H1 (cell line): Measurements from ENCODE around the gene CADPS. TPM values are rescaled to one million over a fixed set of nuclear protein-coding genes. Genes with fewer than 3 reads are reported as not detected.

Experiments used
- BACH1 ChIP-seq: IDR thresholded peaks from 2 replicates; pipeline ENCODE4 v1.6.1; 2012; ENCODE audit warnings: low read length, improper control_type of control experiment
- CHD7 ChIP-seq: fragments of 300-600 bp; sonication (generic); IDR thresholded peaks from 2 replicates; pipeline ENCODE4 v1.7.1; 2012; ENCODE audit warnings: low read length, moderate library complexity, mild to moderate bottlenecking, inconsistent platforms; ENCODE audit not compliant: insufficient replicate concordance
- JUN ChIP-seq: IDR thresholded peaks from 2 replicates; pipeline ENCODE4 v1.6.1; 2011; ENCODE audit warnings: low read depth, mild to moderate bottlenecking, improper control_type of control experiment, low read length
- PHF8 ChIP-seq: fragments of 200-600 bp; sonication (generic); conservative IDR thresholded peaks from 2 replicates; pipeline ENCODE4 v1.7.1; 2012; ENCODE audit warnings: low read depth, mild to moderate bottlenecking, inconsistent platforms, low read length, moderate library complexity
- RBBP5 ChIP-seq: IDR thresholded peaks from 2 replicates; pipeline ENCODE4 v1.7.1; 2012; ENCODE audit warnings: low read depth, mild to moderate bottlenecking, inconsistent platforms, low read length, moderate library complexity, borderline replicate concordance
- RFX5 ChIP-seq: IDR thresholded peaks from 2 replicates; pipeline ENCODE4 v1.6.1; 2011; ENCODE audit warnings: low read depth, low read length, improper control_type of control experiment, borderline replicate concordance
- SIX5 ChIP-seq: IDR thresholded peaks from 2 replicates; pipeline ENCODE4 v1.6.1; 2011; ENCODE audit warnings: mild to moderate bottlenecking, low read depth, low read length
- SRF ChIP-seq: IDR thresholded peaks from 2 replicates; pipeline ENCODE4 v1.6.1; 2011; ENCODE audit warnings: mild to moderate bottlenecking, low read depth, low read length, moderate library complexity
- TBP ChIP-seq: IDR thresholded peaks from 2 replicates; pipeline ENCODE4 v1.6.1; 2011; ENCODE audit warnings: low read depth, low read length, improper control_type of control experiment
- ZNF274 ChIP-seq: IDR thresholded peaks from 2 replicates; pipeline ENCODE4 v1.7.0; 2012; ENCODE audit warnings: low read length, borderline replicate concordance; ENCODE audit errors: extremely low read depth
- polyA plus RNA-seq, 7 experiments: library from polyadenylated mRNA; depleted of rRNA in 3 of 7; stranded (reverse) in 5 of 7; unstranded in 2 of 7; fragments of >200 nt in 5 of 7; fragments of 200-250 nt in 2 of 7; gene quantifications; 1 replicate in 5 of 7; 2 replicates in 1 of 7; 4 replicates in 1 of 7; pipeline versions ENCODE4 v1.2.1 to v1.2.3, GENCODE V29; 2011 to 2013; ENCODE audit warnings: missing spikeins in 2 of 7, mixed read lengths in 2 of 7
- total RNA-seq: library from RNA; stranded (reverse); fragmentation: NEBNext Ultra II Directional; extraction: Animal tissue kit (Norgen Biotek cat#: 25700); gene quantifications from 2 replicates; pipeline ENCODE4 v1.2.1, GENCODE V29; 2021

The CADPS gene
- total and polyA plus RNA-seq, 2 of the 8 experiments (the other 6 are each of a cell fraction or from before 2014, with no cell fraction given) = 7.1 to 10.2 TPM

DNA sequence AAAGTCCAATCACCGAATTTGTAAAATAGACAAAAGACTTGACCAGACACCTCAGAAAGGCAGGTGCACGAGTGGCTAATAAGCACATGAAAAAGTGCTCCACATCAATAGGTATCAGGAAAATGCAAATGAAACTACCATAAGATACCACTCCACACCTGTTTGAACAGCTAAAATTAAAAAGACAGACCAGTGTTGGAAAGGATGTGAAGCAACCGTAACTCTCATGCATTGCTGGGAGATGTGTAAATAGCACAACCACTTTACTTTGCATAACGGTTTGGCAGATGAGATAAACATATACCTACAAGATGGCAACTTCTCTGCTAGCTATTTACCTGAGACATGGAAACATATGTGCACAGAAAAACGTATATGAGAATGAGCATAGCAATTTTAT, 56.9 kb downstream of the CADPS start (continued):
- TF ChIP-seq CHD7 (no peak), ZNF274 (no peak), SIX5 (no peak), PHF8 (no peak), BACH1 (no peak), RFX5 (no peak), JUN (no peak), TBP (no peak), SRF (no peak), RBBP5 (no peak)
